A673 (cell line): ENCODE results near the gene NRL. TPM values are rescaled to one million over a fixed set of nuclear protein-coding genes. Genes with fewer than 3 reads are reported as not detected.

Experiments
- BruUV-seq: library from RNA; stranded (reverse); fragments of 400-500 nt; replicated peaks from 2 replicates; lab custom pipeline; 2021; lab: Mats Ljungman, UMichigan
- CTCF ChIA-PET: fragments of 300-600 bp; sonication (Branson Sonifier 250); formaldehyde crosslinking; loops from one replicate; lab custom pipeline; 2022; ENCODE audit warnings: antibody characterized with exemption; lab: Charles Lee
- POLR2A ChIA-PET: fragments of 300-600 bp; sonication (Branson Sonifier 250); formaldehyde crosslinking; loops from one replicate; lab custom pipeline; 2022; ENCODE audit warnings: antibody characterized with exemption; ENCODE audit not compliant: low non-redundant PET; lab: Charles Lee
- DNase-seq: peaks from one replicate; pipeline ENCODE4 v3.0.0-alpha.2; 2015; ENCODE audit warnings: low spot score
- H3K27ac ChIP-seq: fragments of 200-600 bp; sonication (generic); 2 replicates; pipeline ENCODE4 v1.5.1; 2016; ENCODE audit warnings: mixed run types, low read depth, mild to moderate bottlenecking, mixed read lengths, antibody characterized with exemption, low read length; ENCODE audit not compliant: poor library complexity, severe bottlenecking
- H3K27me3 ChIP-seq: fragments of 200-600 bp; sonication (generic); replicated peaks from 2 replicates; pipeline ENCODE4 v1.6.1; 2017; ENCODE audit warnings: mixed run types, low read depth, mild to moderate bottlenecking, mixed read lengths, antibody characterized with exemption, low read length; ENCODE audit not compliant: insufficient read depth, poor library complexity
- H3K36me3 ChIP-seq: fragments of 200-600 bp; sonication (generic); 2 replicates; pipeline ENCODE4 v1.6.1; 2016; ENCODE audit warnings: mixed run types, mild to moderate bottlenecking, mixed read lengths, antibody characterized with exemption, low read length; ENCODE audit not compliant: insufficient read depth, poor library complexity, severe bottlenecking
- H3K4me1 ChIP-seq: fragments of 200-600 bp; sonication (generic); 2 replicates; pipeline ENCODE4 v1.6.1; 2017; ENCODE audit warnings: mixed run types, mild to moderate bottlenecking, mixed read lengths, antibody characterized with exemption, low read length; ENCODE audit not compliant: insufficient read depth, poor library complexity, severe bottlenecking
- H3K4me3 ChIP-seq: fragments of 200-600 bp; sonication (generic); 2 replicates; pipeline ENCODE4 v1.5.1; 2016; ENCODE audit warnings: low read depth, mixed run types, mild to moderate bottlenecking, mixed read lengths, low read length; ENCODE audit not compliant: poor library complexity, severe bottlenecking
- H3K9me3 ChIP-seq: fragments of 200-600 bp; sonication (generic); 2 replicates; pipeline ENCODE4 v1.6.1; 2016; ENCODE audit warnings: mixed run types, low read depth, mild to moderate bottlenecking, mixed read lengths, antibody characterized with exemption, low read length; ENCODE audit not compliant: poor library complexity, severe bottlenecking
- CTCF ChIP-seq: fragments of 300-800, 200-600 bp; sonication (generic); conservative IDR thresholded peaks from 2 replicates; pipeline ENCODE4 v1.5.1; 2017; ENCODE audit warnings: low read depth, mild to moderate bottlenecking, antibody characterized with exemption, low read length, moderate library complexity, mixed read lengths
- EZH2 ChIP-seq: fragments of 200-600 bp; sonication (generic); IDR thresholded peaks from 2 replicates; pipeline ENCODE4 v1.6.1; 2017; ENCODE audit warnings: borderline replicate concordance, low read depth, mild to moderate bottlenecking, mixed read lengths, antibody characterized with exemption, low read length; ENCODE audit not compliant: poor library complexity, severe bottlenecking
- intact Hi-C: fragments of 100-400 bp; cut with micrococcal nuclease; formaldehyde crosslinking; loops from one replicate; pipeline ENCODE4 v1.10.0; 2022; ENCODE audit not compliant: unreplicated experiment
- total RNA-seq: library from RNA; stranded (reverse); gene quantifications from 2 replicates; pipeline ENCODE4 v1.2.3, GENCODE V29; 2021

The NRL gene
- total RNA-seq, 1 experiment from 2014 or later, result 1.9 TPM

GRCh38 chr14:24054324-24054641, 60.5 kb downstream of the NRL start:
- H3K27ac ChIP-seq, result no peak overlapping the region
- TF ChIP-seq CTCF (no peak), EZH2 (no peak)
- H3K4me1 ChIP-seq, result peaks cover 5% of the 10 kb centered on the region
- intact Hi-C loops, result no loop called here
- no peak overlapping the region for H3K4me3 ChIP-seq
- BruUV-seq, result no TSS peak
- peaks cover 11% of the 10 kb centered on the region for H3K27me3 ChIP-seq
- DNase-seq, result no peak
- no peaks in the 10 kb centered on the region for H3K36me3 ChIP-seq
- ChIA-PET POLR2A (no interaction called here), CTCF (no interaction called here)
- no peaks in the 10 kb centered on the region for H3K9me3 ChIP-seq

DNA sequence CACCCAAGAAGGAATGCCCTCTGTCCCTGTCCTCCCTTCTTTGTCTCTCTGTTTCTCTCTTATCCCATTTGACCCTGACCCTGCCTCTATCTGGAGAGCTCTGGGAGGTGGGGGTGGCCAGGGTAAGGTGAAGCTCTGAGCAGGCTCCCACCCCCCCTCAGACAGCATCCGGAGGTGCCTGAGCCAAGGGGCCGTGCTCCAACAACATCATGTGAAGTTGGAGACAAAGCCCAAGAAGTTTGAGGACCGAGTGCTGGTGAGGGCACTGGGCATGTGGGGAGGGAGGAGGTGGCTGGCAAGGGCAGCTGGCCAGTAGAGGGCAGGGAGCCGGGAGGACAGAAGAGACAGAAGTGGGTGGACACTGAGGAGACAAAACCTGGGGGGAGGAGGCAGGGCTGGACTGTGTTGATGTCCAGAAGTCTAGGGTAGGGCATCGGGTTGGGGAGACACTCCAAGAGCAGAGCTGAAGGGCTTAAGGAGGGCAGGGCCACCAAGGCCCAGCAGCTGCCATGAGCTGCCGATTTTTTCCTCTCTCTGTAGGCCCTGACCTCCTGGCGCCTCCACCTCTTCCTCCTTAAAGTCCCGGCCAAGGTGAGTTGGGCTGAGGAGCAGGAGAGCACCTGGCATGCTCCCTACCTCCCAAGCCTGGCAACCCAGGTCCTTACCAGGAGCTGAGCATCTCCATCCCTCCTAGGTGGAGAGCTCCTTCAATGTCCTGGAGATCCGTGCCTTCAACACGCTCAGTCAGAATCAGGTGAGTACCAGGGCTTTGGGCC, 61.0 kb downstream of the NRL start:
- intact Hi-C loops, result no loop called here
- peaks cover 11% of the 10 kb centered on the region for H3K27me3 ChIP-seq
- no peak overlapping the region for H3K27ac ChIP-seq
- CTCF ChIA-PET, result no interaction called here
- peaks cover 5% of the 10 kb centered on the region for H3K4me1 ChIP-seq
- no peak for DNase-seq
- TF ChIP-seq CTCF, result no peak
- no peak for TF ChIP-seq EZH2
- POLR2A ChIA-PET, result no interaction called here
- H3K9me3 ChIP-seq, result no peaks in the 10 kb centered on the region
- BruUV-seq, result no TSS peak
- H3K4me3 ChIP-seq, result no peak overlapping the region
- H3K36me3 ChIP-seq, result no peaks in the 10 kb centered on the region

GRCh38 chr14:24052656-24053547, 61.8 kb downstream of the NRL start:
- POLR2A ChIA-PET, result no interaction called here
- DNase-seq, result no peak
- Histone ChIP-seq H3K27me3 (peaks cover 11% of the 10 kb centered on the region), H3K4me3 (peak overlapping the region; percentile 65), H3K4me1 (peaks cover 5% of the 10 kb centered on the region), H3K9me3 (no peaks in the 10 kb centered on the region), H3K36me3 (no peaks in the 10 kb centered on the region), H3K27ac (no peak overlapping the region)
- intact Hi-C loops, result no loop called here
- CTCF ChIA-PET, result no interaction called here
- TF ChIP-seq EZH2, result no peak
- TF ChIP-seq CTCF, result no peak
- BruUV-seq, result no TSS peak
